Activated naive CD4-positive, alpha-beta T cell treated with anti-CD3 and anti-CD28 coated beads, Interleukin-2, amount 10 ng/mL, durations not matched to agents 7 days and 5 days (primary cell): ENCODE measurements around the gene PIK3R3.

ENCODE experiments used
- CTCF ChIA-PET: fragments of 350-600 bp; sonication (Branson Sonifier 250); formaldehyde crosslinking; loops from one replicate; lab custom pipeline; 2021; ENCODE audit warnings: antibody characterized with exemption; lab: Charles Lee
- DNase-seq: peaks from one replicate; pipeline ENCODE4 v3.0.0-alpha.2; 2020
- H3K27ac Mint-ChIP-seq: one replicate; pipeline ENCODE4 v1.8.0; 2021; ENCODE audit warnings: mild to moderate bottlenecking, moderate library complexity, mixed read lengths
- H3K27me3 Mint-ChIP-seq: one replicate; pipeline ENCODE4 v1.8.0; 2021; ENCODE audit warnings: mild to moderate bottlenecking, mixed read lengths
- H3K36me3 Mint-ChIP-seq: one replicate; pipeline ENCODE4 v1.8.0; 2021; ENCODE audit warnings: mixed read lengths
- H3K4me1 Mint-ChIP-seq: one replicate; pipeline ENCODE4 v1.8.0; 2021; ENCODE audit warnings: mixed read lengths
- H3K4me3 Mint-ChIP-seq: one replicate; pipeline ENCODE4 v1.8.0; 2021; ENCODE audit warnings: mild to moderate bottlenecking, moderate library complexity, mixed read lengths
- H3K9me3 Mint-ChIP-seq: one replicate; pipeline ENCODE4 v1.8.0; 2021; ENCODE audit warnings: mixed read lengths

Gene PIK3R3

DNA sequence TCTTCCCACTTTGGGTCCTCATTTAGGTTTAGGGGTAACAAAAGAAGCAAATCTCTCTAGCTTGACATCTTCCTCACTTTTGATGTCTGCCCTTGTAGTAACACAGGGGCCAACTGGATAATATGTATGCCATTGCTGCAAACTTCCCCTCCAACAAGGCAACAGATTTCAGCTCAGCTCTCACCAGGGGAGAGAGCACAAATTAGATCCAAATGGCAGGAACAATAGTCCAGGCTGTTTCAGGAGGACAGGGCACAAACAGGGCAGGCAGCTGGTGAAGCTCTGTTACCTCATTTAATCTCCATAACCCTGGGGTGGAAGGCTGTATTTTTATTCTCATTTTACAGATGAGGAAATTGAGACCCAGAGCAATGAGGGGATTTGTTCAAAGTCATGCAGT, 4.3 kb upstream of the PIK3R3 start:
- no peak for DNase-seq
- Mint-ChIP-seq H3K27me3 (peaks cover 72% of the 10 kb centered on the region), H3K9me3 (no peaks in the 10 kb centered on the region), H3K36me3 (no peaks in the 10 kb centered on the region), H3K4me3 (no peak overlapping the region), H3K4me1 (peaks cover 22% of the 10 kb centered on the region), H3K27ac (no peak overlapping the region)
- CTCF ChIA-PET, result no interaction called here

DNA sequence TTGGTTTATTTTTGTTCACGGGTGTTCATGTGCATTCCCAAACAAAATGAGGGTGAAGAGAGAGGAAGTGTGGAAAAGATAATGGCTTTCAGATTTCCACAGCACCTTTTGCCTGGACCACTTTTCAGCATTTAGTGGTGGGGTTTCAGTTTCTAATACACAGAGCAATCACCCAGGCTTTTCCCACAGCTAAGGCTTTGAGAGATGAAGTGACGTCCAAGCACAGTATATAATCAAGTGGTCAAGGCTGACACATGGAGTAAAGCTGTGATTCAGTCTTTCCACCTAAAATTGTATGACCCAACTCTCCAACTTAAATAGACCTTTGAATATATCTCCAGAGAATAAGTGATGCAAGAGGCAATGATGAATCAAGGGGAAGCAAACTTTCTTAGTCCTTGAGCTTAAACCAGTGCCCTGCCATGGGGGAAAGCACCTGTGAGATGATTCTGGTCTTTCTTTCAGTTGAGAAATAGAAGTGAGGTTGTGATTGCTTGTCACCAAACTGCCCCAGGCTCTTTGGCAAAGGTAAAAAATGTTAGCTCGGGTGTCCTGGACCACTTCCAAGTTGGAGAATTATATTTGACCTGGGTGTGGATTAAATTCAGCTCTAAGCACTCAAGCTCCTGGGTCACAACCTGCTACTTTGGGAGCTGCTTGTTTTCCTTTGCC, 2.4 kb upstream of the PIK3R3 start:
- H3K4me1 Mint-ChIP-seq, result peaks cover 33% of the 10 kb centered on the region
- H3K36me3 Mint-ChIP-seq, result no peaks in the 10 kb centered on the region
- peaks cover 80% of the 10 kb centered on the region for H3K27me3 Mint-ChIP-seq
- H3K9me3 Mint-ChIP-seq, result no peaks in the 10 kb centered on the region
- no peak overlapping the region for H3K27ac Mint-ChIP-seq
- no peak overlapping the region for H3K4me3 Mint-ChIP-seq
- DNase-seq, result no peak
- CTCF ChIA-PET, result interaction anchor here (1.1 to 1.7 kb wide), 2 partner anchors 47 to 99 kb away, joined by 4 to 6 read pairs; no protein-coding TSS in a partner anchor

DNA sequence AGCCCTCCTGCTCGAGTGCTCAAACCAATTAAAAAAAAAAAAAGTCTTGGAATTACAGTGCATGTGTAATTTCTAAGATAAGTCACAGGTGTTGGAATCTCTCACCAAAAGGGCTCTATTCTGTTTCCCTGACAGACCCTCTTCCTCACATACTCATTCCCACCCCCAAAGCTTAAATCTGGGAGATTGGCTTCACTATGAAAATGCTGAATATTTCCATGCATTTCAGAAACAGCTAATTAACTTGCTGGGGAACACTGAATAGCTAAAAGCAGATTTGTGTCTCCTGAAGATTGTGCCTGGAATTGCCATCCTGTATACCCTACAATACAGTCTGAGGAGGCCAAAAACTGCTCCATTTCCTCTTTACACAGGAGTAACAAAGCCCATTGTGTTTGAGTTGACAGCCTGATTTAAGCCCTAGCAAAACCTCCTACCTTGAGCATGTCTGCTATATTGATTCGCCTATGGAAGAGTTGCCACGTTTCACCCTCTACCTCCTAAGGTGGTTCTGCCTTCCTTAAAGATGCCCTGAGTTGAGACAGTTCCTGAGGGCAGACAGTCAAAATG, 1.4 kb upstream of the PIK3R3 start:
- H3K4me3 Mint-ChIP-seq, result peak overlapping the region; percentile 86
- peaks cover 75% of the 10 kb centered on the region for H3K27me3 Mint-ChIP-seq
- no peaks in the 10 kb centered on the region for H3K36me3 Mint-ChIP-seq
- DNase-seq, result no peak
- no peak overlapping the region for H3K27ac Mint-ChIP-seq
- CTCF ChIA-PET, result interaction anchor here (1.1 to 1.7 kb wide), 2 partner anchors 48 to 98 kb away, joined by 4 to 6 read pairs; no protein-coding TSS in a partner anchor
- H3K4me1 Mint-ChIP-seq, result peaks cover 33% of the 10 kb centered on the region
- H3K9me3 Mint-ChIP-seq, result no peaks in the 10 kb centered on the region

- CTCF ChIA-PET, result no interaction called here
- DNase-seq, result no peak
- Mint-ChIP-seq H3K27ac (peak overlapping the region; percentile 85), H3K9me3 (no peaks in the 10 kb centered on the region), H3K36me3 (no peaks in the 10 kb centered on the region), H3K27me3 (peaks cover 75% of the 10 kb centered on the region), H3K4me1 (peaks cover 33% of the 10 kb centered on the region), H3K4me3 (peak overlapping the region; percentile 86)
These were observed 791 bp upstream of the PIK3R3 start for GRCh38 chr1:46133181-46133658.

GRCh38 chr1:46131712-46132528, 509 bp downstream of the PIK3R3 start:
- DNase-seq, result peak; percentile 39
- H3K9me3 Mint-ChIP-seq, result no peaks in the 10 kb centered on the region
- peak overlapping the region; percentile 86 for H3K4me3 Mint-ChIP-seq
- H3K4me1 Mint-ChIP-seq, result peaks cover 33% of the 10 kb centered on the region
- H3K36me3 Mint-ChIP-seq, result no peaks in the 10 kb centered on the region
- H3K27me3 Mint-ChIP-seq, result peaks cover 74% of the 10 kb centered on the region
- CTCF ChIA-PET, result interaction anchor here (0.7 kb wide), 1 partner anchor 92 kb away, joined by 3 read pairs; no protein-coding TSS in a partner anchor
- no peak overlapping the region for H3K27ac Mint-ChIP-seq

GRCh38 chr1:46131093-46131492, 1.3 kb downstream of the PIK3R3 start:
- peak overlapping the region; percentile 86 for H3K4me3 Mint-ChIP-seq
- H3K36me3 Mint-ChIP-seq, result no peaks in the 10 kb centered on the region
- CTCF ChIA-PET, result interaction anchor here (0.7 to 1.0 kb wide), 2 partner anchors 95 to 869 kb away, joined by 3 read pairs; no protein-coding TSS in a partner anchor
- H3K9me3 Mint-ChIP-seq, result no peaks in the 10 kb centered on the region
- peaks cover 68% of the 10 kb centered on the region for H3K27me3 Mint-ChIP-seq
- H3K4me1 Mint-ChIP-seq, result peaks cover 33% of the 10 kb centered on the region
- no peak for DNase-seq
- H3K27ac Mint-ChIP-seq, result no peak overlapping the region

DNA sequence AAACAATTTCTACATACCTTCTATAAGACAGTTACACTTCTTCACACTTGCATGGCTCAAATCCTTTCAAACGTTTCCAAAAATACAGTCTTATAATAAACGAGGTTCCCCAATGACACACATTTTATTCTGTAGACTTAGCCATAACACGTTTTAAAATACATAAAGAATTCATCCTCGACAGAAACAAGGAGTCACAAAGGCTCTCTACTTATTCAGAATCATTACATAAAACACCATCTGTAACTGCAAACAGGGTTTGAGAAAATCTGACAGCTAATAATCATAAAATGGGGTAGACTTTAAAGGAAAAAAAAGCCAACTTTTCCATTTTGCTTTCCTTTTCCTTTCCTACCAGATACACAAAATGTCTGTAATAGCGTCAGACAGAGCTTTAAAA, 1.8 kb downstream of the PIK3R3 start:
- Mint-ChIP-seq H3K27ac (no peak overlapping the region), H3K36me3 (no peaks in the 10 kb centered on the region), H3K4me3 (no peak overlapping the region), H3K4me1 (peaks cover 33% of the 10 kb centered on the region), H3K27me3 (peaks cover 64% of the 10 kb centered on the region), H3K9me3 (no peaks in the 10 kb centered on the region)
- DNase-seq, result no peak
- CTCF ChIA-PET, result interaction anchor here (0.7 to 1.0 kb wide), 2 partner anchors 95 to 868 kb away, joined by 3 read pairs; no protein-coding TSS in a partner anchor

DNA sequence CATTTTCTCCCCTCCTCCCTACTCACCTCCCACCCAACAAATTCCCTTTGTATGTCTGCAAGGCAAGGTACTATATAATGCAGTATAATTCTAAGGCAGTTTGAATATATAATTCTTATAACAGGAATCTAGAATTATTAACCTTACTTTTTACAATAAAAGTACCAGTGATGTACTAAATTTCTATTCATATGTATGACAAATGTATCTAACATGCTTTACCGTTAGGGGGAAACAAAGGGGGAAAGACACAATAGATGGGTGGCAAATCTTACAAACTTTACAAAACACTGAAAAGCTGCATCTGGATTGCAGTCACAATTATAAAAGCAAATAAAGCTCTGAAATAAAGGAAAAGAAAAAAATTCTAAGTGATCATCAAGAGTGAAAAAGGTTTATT, 2.3 kb downstream of the PIK3R3 start:
- Mint-ChIP-seq H3K36me3 (no peaks in the 10 kb centered on the region), H3K9me3 (no peaks in the 10 kb centered on the region), H3K27me3 (peaks cover 59% of the 10 kb centered on the region), H3K27ac (no peak overlapping the region), H3K4me3 (no peak overlapping the region), H3K4me1 (peaks cover 33% of the 10 kb centered on the region)
- CTCF ChIA-PET, result interaction anchor here (1.0 kb wide), 1 partner anchor 94 kb away, joined by 3 read pairs; no protein-coding TSS in a partner anchor
- DNase-seq, result no peak

- CTCF ChIA-PET, result no interaction called here
- no peak overlapping the region for H3K4me3 Mint-ChIP-seq
- H3K36me3 Mint-ChIP-seq, result no peaks in the 10 kb centered on the region
- DNase-seq, result no peak
- no peak overlapping the region for H3K27ac Mint-ChIP-seq
- H3K27me3 Mint-ChIP-seq, result peaks cover 41% of the 10 kb centered on the region
- peaks cover 25% of the 10 kb centered on the region for H3K4me1 Mint-ChIP-seq
- H3K9me3 Mint-ChIP-seq, result no peaks in the 10 kb centered on the region
These were observed 4.1 kb downstream of the PIK3R3 start for GRCh38 chr1:46128344-46128743.

DNA sequence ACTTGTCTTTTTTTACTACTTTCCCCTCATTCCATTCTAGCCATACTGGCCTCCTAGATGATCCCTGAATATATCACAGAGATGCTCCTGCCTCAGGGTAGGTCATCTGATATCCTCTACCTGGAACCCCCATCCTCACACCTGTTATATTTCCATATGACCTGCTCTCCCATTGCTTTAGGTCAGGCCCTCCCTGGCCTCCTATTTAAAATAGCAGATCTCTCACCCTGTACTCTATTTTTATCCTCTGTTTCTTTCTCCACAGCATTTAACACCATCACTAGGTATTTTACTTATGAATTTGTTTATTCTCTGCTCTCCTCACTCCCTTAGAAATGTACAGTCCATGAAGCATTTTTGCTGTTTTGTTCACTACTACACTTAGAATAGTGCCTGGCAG, 13.6 kb downstream of the PIK3R3 start:
- CTCF ChIA-PET, result no interaction called here
- H3K36me3 Mint-ChIP-seq, result no peaks in the 10 kb centered on the region
- no peaks in the 10 kb centered on the region for H3K9me3 Mint-ChIP-seq
- no peak overlapping the region for H3K4me3 Mint-ChIP-seq
- peaks cover 16% of the 10 kb centered on the region for H3K27me3 Mint-ChIP-seq
- peaks cover 2% of the 10 kb centered on the region for H3K4me1 Mint-ChIP-seq
- DNase-seq, result no peak
- no peak overlapping the region for H3K27ac Mint-ChIP-seq

DNA sequence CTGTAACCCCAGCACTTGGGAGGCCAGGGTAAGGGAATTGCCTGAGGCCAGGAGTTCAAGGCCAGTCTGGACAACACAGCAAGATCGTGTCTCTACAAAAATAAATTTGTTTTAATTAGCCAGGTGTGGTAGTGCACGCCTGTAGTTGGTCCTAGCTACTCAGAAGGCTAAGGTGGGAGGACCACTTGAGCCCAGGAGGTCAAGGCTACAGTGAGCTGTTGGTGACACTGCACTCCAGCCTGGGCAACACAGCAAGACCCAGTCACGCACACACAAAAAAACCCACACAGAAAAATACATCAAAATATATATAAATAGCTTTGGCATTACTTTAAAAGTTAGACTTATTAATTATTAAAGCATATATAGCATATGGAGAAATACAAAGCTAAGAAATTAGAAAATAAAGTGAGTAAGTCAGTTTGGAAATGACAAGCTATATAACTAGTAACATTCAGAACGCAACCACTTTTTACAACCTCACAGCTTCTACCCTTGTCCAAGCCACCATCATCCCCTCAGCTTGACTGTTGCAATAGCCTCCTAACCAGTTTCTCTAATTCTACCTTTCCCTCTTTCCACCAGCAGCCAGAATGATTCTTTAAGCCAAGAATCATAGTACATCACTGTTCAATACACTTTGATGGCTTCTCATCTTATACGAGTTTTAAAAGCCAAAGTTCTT, 14.5 kb downstream of the PIK3R3 start:
- Mint-ChIP-seq H3K27ac (no peak overlapping the region), H3K4me3 (no peak overlapping the region), H3K27me3 (peaks cover 15% of the 10 kb centered on the region), H3K9me3 (no peaks in the 10 kb centered on the region), H3K36me3 (no peaks in the 10 kb centered on the region), H3K4me1 (peaks cover 2% of the 10 kb centered on the region)
- CTCF ChIA-PET, result no interaction called here
- DNase-seq, result no peak

DNA sequence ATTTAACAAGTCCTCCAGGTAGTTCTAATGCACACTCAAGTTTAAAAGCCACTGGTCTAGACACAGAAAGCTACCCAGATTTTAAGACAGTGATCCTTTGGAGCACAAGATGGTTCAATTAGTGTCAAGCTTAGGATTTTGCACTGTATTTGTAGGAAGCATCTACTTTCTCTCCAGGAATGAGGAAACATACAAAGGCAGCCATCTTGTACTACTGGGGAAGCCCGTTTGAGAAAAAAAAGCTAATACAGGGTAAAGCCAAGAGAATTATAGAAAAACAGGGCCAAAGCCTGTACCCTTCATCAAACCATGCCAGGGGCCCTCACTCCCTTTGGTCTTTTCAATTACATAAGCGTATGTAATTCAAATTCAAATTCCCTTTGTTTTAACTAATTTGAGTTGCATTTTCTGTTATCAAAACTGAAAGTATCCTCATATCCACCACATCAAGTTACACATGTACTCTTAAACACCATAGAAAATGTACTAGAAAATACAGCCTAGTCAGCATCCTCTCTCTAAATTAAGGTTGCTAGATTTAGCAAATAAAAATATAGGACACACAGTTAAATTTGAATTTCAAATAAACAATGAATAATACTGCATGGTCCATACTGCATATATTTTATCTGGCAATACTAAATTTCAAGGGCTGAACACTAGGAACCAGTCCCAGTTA, 17.4 kb downstream of the PIK3R3 start:
- CTCF ChIA-PET, result no interaction called here

DNA sequence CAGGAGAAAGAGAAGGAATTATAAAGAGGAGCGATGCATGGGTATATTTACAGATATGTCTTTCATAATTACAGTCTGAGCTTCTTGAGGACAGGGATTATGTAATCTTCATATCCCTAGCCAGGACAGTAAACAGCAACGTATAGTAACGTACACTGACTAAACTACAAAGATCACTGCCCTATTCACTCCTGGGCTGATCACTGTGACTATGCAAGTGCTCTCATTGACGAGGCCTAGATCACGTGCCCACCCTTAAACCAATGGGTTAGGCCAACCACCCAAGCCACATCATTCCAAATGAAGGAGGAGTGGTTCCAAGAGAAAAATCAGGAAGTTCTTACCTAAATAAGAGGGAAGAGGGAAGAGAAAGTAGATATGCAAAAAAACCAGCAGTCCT, 18.5 kb downstream of the PIK3R3 start:
- no peak overlapping the region for H3K4me3 Mint-ChIP-seq
- no peak overlapping the region for H3K27ac Mint-ChIP-seq
- H3K4me1 Mint-ChIP-seq, result peaks cover 2% of the 10 kb centered on the region
- H3K27me3 Mint-ChIP-seq, result peaks cover 7% of the 10 kb centered on the region
- CTCF ChIA-PET, result no interaction called here
- H3K9me3 Mint-ChIP-seq, result no peaks in the 10 kb centered on the region
- no peaks in the 10 kb centered on the region for H3K36me3 Mint-ChIP-seq
- no peak for DNase-seq

More for the DNA sequence above, 17.4 kb downstream of the PIK3R3 start:
- H3K9me3 Mint-ChIP-seq, result no peaks in the 10 kb centered on the region
- H3K36me3 Mint-ChIP-seq, result no peaks in the 10 kb centered on the region
- H3K27ac Mint-ChIP-seq, result no peak overlapping the region
- H3K4me1 Mint-ChIP-seq, result peaks cover 2% of the 10 kb centered on the region
- no peak for DNase-seq
- no peak overlapping the region for H3K4me3 Mint-ChIP-seq
- H3K27me3 Mint-ChIP-seq, result peaks cover 10% of the 10 kb centered on the region
